Kidney (tissue), 14 donors: ENCODE measurements around the gene TRIM66. TPM values are rescaled to one million over a fixed set of nuclear protein-coding genes. Genes with fewer than 3 reads are reported as not detected.
A peak's percentile ranks its signal among the peaks of the same experiment; 100 is the strongest.

Experiments
- DNase-seq, 5 donors: peaks; one replicate each; pipeline ENCODE4 v3.0.0-alpha.2; 2013 to 2020
- FAIRE-seq: peaks from 2 replicates; lab custom pipeline; 2012; peaks lifted over from hg19 to GRCh38; lab: Jason Lieb, UNC
- H3K27ac ChIP-seq, 2 donors: one replicate each; pipeline ENCODE4 v1.7.0; 2013; ENCODE audit warnings: low read depth in 2 of 2, low read length in 2 of 2, inconsistent platforms in 1 of 2
- H3K27me3 ChIP-seq: one replicate; pipeline ENCODE4 v1.7.1; 2013; ENCODE audit warnings: low read length, inconsistent platforms; ENCODE audit not compliant: control insufficient read depth, insufficient read depth
- H3K36me3 ChIP-seq, 3 donors: one replicate each; pipeline versions ENCODE4 v1.7.0 to v1.7.1; 2013; ENCODE audit warnings: low read length in 3 of 3, control low read depth in 1 of 3, inconsistent platforms in 1 of 3; ENCODE audit not compliant: insufficient read depth in 3 of 3, control insufficient read depth in 2 of 3
- H3K4me1 ChIP-seq, 3 donors: one replicate each; pipeline versions ENCODE4 v1.7.0 to v1.7.1; 2013; ENCODE audit warnings: low read length in 3 of 3, inconsistent platforms in 1 of 3, low read depth in 1 of 3; ENCODE audit not compliant: control insufficient read depth in 2 of 3, insufficient read depth in 2 of 3
- H3K4me3 ChIP-seq, 3 donors: one replicate each; pipeline versions ENCODE4 v1.7.0 to v1.8.1; 2013; ENCODE audit warnings: low read length in 3 of 3, control low read depth in 1 of 3, inconsistent platforms in 1 of 3
- H3K9ac ChIP-seq, 3 donors: one replicate each; pipeline versions ENCODE4 v1.7.0 to v1.7.1; 2013; ENCODE audit warnings: low read length in 3 of 3, control low read depth in 1 of 3, inconsistent platforms in 1 of 3
- H3K9me3 ChIP-seq, 3 donors: one replicate each; pipeline versions ENCODE4 v1.7.0 to v1.7.1; 2013; ENCODE audit warnings: low read length in 3 of 3, control low read depth in 1 of 3, inconsistent platforms in 1 of 3; ENCODE audit not compliant: control insufficient read depth in 2 of 3, insufficient read depth in 1 of 3
- intact Hi-C: fragments of 100-400 bp; cut with DNase I; formaldehyde crosslinking; loops from one replicate; pipeline ENCODE4 v1.11.1; 2022
- polyA plus RNA-seq: library from polyadenylated mRNA; stranded (reverse); fragments of 350-450 nt; fragmentation: Illumina TruSeq; extraction: RNeasy Lipid Tissue Mini Kit (QIAGEN cat#74804); gene quantifications from one replicate; pipeline ENCODE4 v1.2.3, GENCODE V29; 2014; ENCODE audit warnings: low read depth, low replicate concordance; ENCODE audit not compliant: insufficient read depth
- total RNA-seq: library from RNA; stranded (reverse); fragmentation: NEBNext Ultra II Directional; extraction: Animal tissue kit (Norgen Biotek cat#: 25700); gene quantifications from one replicate; pipeline ENCODE4 v1.2.1, GENCODE V29; 2021
- TF ChIP-seq, protein P1 (sequence below): IDR thresholded peaks from 3 replicates; pipeline ENCODE4 v1.5.1; 2012; ENCODE audit warnings: mild to moderate bottlenecking, moderate library complexity, borderline replicate concordance; ENCODE audit not compliant: insufficient read depth; ENCODE audit errors: extremely low read depth
- donor health status: control.
- donor health status: control.
- donor health status: control.
- donor health status: control.
- donor health status: control.
- donor health status: DM: yes; HTN: yes; CAD: no.
- donor health status: Normal renal cell carcinoma (clear cell type).

TRIM66 gene
- total and polyA plus RNA-seq, 2 donors from 2014 or later, result 1.4 to 25.7 TPM

DNA sequence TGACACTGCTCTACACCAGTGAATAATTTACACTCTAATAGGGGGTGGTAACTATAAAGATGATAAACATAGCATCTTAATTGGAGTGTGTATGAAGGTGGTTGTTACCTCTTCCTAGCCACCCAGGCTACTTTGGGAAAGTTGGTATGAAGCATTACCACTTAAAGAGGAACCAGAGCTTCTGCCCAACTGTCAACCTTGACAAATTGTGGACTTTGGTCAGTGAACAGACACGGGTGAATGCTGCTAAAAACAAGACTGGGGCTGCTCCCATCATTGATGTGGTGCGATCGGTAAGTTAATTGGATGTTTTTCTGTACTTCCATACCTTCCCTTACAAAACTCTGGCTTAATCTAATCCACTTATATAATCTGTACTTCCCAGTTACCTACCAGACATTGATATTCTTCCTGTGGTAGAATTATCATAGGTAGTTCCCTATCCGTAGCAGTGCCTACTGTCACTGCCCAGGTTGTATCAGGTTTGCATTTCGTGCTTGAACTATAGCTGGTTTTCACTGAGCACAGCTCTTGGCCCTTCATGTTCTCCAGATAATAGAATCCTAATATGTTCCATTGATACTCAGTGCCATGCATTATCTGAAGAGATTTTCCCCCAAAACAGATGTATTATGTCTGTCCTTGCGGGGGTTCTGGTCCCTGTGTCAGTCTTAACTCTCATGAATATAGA is 2.3 kb upstream of the TRIM66 start:
- Histone ChIP-seq H3K4me1 (peaks cover 2 to 27% (median 10%) of the 10 kb centered on the region in 3 donors), H3K9me3 (no peaks in the 10 kb centered on the region), H3K36me3 (peaks cover 14 to 29% (median 19%) of the 10 kb centered on the region in 3 donors), H3K27me3 (no peaks in the 10 kb centered on the region), H3K9ac (no peak overlapping the region), H3K27ac (no peak overlapping the region), H3K4me3 (peak overlapping the region in 2 of 3 donors; percentile 91 to 95)
- DNase-seq (no peak), FAIRE-seq (no peak)
- intact Hi-C loops, result no loop called here
- TF ChIP-seq, protein P1, sequence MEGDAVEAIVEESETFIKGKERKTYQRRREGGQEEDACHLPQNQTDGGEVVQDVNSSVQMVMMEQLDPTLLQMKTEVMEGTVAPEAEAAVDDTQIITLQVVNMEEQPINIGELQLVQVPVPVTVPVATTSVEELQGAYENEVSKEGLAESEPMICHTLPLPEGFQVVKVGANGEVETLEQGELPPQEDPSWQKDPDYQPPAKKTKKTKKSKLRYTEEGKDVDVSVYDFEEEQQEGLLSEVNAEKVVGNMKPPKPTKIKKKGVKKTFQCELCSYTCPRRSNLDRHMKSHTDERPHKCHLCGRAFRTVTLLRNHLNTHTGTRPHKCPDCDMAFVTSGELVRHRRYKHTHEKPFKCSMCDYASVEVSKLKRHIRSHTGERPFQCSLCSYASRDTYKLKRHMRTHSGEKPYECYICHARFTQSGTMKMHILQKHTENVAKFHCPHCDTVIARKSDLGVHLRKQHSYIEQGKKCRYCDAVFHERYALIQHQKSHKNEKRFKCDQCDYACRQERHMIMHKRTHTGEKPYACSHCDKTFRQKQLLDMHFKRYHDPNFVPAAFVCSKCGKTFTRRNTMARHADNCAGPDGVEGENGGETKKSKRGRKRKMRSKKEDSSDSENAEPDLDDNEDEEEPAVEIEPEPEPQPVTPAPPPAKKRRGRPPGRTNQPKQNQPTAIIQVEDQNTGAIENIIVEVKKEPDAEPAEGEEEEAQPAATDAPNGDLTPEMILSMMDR, result no peak

DNA sequence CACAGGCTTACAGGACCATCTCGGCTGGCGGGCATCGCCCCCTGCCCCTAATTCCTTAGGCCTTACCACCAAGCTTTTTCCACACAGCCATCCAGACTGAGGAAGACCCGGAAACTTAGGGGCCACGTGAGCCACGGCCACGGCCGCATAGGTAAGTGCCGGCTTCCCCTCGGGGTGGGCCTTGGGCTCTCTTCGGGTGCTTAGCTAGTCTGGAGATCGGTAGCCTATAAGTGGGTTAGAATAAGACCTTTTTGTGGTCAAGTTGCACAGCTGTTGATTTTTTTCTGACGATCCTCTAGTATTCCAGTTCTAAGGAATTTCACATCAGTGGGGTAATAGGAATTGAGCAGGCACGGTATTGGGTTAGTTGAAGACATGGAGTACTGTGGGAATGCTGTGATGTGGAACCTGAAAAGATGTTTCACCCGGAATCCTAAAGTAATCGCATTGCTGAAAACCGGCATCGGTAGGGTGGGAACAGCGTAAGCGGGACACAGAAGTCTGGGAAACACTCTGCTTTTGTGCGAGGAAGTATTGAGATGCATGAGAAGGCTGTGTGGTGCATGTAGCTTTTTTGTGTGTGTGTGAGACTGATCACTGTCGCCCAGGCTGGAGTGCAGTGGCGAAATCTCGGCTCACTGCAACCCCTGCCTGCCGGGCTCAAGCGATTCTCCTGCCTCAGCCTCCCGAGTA is 796 bp upstream of the TRIM66 start:
- no peaks in the 10 kb centered on the region for H3K9me3 ChIP-seq
- peak overlapping the region; percentile 91 to 95 for H3K27ac ChIP-seq
- no peaks in the 10 kb centered on the region for H3K27me3 ChIP-seq
- peak overlapping the region; percentile 91 to 98 (median 95) for H3K4me3 ChIP-seq
- TF ChIP-seq, protein P1, result no peak
- peaks cover 2 to 26% (median 10%) of the 10 kb centered on the region in 3 donors for H3K4me1 ChIP-seq
- H3K36me3 ChIP-seq, result peaks cover 14 to 29% (median 19%) of the 10 kb centered on the region in 3 donors
- FAIRE-seq (no peak), DNase-seq (peak in 1 of 5 donors; percentile 21)
- intact Hi-C loops, result no loop called here
- peak overlapping the region; percentile 96 to 99 (median 99) for H3K9ac ChIP-seq

DNA sequence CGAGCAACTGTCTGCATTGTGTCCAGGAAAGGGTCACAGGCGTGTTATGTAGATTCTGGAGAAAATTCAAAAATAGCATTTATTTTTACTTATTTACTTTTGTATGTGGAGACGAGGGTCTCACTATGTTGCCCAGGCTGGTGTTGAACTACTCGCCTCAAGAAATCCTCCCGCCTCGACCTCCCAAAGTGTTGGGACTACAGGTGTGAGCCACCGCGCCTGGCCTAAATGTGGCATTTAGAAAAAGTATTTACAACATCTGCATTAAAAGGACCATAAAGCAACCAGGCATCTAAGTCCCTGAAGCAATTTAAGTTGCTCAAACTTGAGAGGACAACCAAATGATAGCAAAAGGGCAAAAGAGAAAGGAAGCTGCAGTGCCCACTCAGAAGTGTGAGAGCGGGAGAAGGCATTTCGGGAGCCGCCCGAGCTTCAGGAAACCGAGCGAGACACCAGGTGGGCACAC is 595 bp downstream of the TRIM66 start:
- Histone ChIP-seq H3K4me1 (peaks cover 2 to 21% (median 10%) of the 10 kb centered on the region in 3 donors), H3K36me3 (peaks cover 13 to 27% (median 18%) of the 10 kb centered on the region in 3 donors), H3K9me3 (no peaks in the 10 kb centered on the region), H3K27me3 (no peaks in the 10 kb centered on the region), H3K9ac (peak overlapping the region; percentile 75 to 99 (median 96)), H3K4me3 (peak overlapping the region; percentile 91 to 98 (median 95)), H3K27ac (peak overlapping the region; percentile 91 to 95)
- FAIRE-seq, result no peak
- TF ChIP-seq, protein P1, result no peak
- intact Hi-C loops, result no loop called here
- DNase-seq, result no peak
